ENCODE data around the gene PFN1. TPM values are rescaled to one million over a fixed set of nuclear protein-coding genes. Genes with fewer than 3 reads are reported as not detected.
A peak's percentile ranks its signal among the peaks of the same experiment; 100 is the strongest.

PFN1 gene
- total and polyA plus RNA-seq, 8 donors = 218 to 789 (median 594) TPM

DNA sequence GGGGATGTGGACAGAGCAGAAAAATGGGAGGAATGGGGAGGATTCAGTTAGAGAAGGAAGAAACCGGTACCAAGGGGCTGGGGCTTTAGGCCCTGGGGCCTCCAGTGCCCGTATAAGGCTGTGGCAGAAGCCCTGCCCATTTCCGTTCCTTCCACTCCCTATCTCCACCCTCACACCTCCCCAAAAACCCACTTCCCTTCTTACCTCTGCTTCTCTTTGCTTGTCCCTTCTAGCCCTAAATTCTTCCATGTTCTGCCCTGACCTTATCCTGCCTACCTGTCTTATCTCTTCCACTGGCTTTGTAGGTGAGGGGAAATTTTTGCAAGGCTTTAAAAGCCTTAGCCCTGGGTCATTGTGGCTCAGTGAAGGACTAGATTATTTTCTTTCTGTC is 4.2 kb downstream of the PFN1 start:
- peak overlapping the region in 2 of 4 donors; percentile 100 for H3K4me3 ChIP-seq
- H3K27me3 ChIP-seq = no peaks in the 10 kb centered on the region
- peak overlapping the region; percentile 72 to 100 (median 97) for H3K27ac ChIP-seq
- 22 to 29% (median 27%) methylated on average over 3 of the region's 3 CpGs for WGBS, 5 donors
- peaks cover 49 to 70% (median 69%) of the 10 kb centered on the region in 4 donors for H3K4me1 ChIP-seq
- no peaks in the 10 kb centered on the region for H3K9me3 ChIP-seq
- intact Hi-C loops (cut with DNase I; ENCODE audit: low total_unique reads) = no loop called here
- DNase-seq = no peak
- H3K36me3 ChIP-seq = peaks cover 41 to 51% (median 50%) of the 10 kb centered on the region in 4 donors
- TF ChIP-seq POLR2A (IDR thresholded peaks at IDR 0.05) (no peak), EP300 (IDR thresholded peaks at IDR 0.05) (no peak), POLR2AphosphoS5 (IDR thresholded peaks at IDR 0.05) (no peak)
- TF ChIP-seq, protein P1, sequence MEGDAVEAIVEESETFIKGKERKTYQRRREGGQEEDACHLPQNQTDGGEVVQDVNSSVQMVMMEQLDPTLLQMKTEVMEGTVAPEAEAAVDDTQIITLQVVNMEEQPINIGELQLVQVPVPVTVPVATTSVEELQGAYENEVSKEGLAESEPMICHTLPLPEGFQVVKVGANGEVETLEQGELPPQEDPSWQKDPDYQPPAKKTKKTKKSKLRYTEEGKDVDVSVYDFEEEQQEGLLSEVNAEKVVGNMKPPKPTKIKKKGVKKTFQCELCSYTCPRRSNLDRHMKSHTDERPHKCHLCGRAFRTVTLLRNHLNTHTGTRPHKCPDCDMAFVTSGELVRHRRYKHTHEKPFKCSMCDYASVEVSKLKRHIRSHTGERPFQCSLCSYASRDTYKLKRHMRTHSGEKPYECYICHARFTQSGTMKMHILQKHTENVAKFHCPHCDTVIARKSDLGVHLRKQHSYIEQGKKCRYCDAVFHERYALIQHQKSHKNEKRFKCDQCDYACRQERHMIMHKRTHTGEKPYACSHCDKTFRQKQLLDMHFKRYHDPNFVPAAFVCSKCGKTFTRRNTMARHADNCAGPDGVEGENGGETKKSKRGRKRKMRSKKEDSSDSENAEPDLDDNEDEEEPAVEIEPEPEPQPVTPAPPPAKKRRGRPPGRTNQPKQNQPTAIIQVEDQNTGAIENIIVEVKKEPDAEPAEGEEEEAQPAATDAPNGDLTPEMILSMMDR (IDR thresholded peaks at IDR 0.05) = no peak

DNA sequence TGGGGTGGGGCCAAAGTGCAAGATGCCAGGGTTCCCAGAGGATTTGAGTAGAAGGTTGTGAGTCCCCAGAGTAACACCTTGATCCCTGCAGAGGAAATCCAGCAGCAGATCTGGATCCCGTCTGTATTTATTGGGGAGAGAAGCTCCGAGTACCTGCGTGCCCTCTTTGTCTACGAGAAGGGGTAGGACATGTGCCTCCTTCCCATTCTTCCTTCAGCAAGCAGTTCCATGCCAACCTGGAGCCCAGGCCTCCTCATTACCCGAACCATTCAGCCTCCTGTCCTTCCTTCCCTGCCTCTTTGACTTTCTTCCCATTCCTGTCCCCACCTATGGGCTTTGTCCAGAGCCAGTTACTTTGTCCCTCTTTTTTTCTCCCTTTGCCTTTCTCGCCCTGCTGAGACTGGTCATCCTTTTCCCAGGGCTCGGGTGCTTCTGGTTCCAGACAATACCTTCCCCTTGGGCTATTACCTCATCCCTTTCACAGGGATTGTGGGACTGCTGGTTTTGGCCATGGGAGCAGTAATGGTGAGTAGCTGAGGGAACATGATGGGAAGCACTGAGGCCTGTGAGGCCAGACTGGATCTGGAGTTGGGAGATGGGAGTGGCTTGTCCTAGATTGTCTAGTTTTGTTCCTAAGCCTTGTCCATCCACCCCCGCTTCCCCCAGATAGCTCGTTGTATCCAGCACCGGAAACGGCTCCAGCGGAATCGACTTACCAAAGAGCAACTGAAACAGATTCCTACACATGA is 5.4 kb downstream of the PFN1 start:
- H3K4me1 ChIP-seq = peaks cover 61 to 82% (median 81%) of the 10 kb centered on the region in 4 donors
- no peak for DNase-seq
- intact Hi-C loops (cut with DNase I; ENCODE audit: low total_unique reads) = no loop called here

DNA sequence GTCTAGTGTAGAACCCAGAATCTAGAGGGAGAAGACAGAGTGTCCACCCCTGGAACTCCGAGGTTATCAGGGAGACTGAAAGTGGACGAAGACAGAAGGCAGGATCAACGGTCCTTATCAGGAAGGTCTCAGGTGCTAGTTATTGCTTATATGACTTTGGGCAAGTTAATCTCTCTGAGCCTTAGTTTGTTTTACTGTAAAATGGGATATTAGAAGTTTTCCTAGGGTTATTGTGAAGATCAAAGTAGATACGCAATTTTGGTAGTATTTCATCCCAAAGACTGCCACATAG is 7.1 kb downstream of the PFN1 start:
- 20 to 37% (median 31%) methylated on average over 4 of the region's 4 CpGs for WGBS, 5 donors
- Histone ChIP-seq H3K36me3 (peaks cover 58 to 66% (median 65%) of the 10 kb centered on the region in 4 donors), H3K27me3 (no peaks in the 10 kb centered on the region), H3K9me3 (no peaks in the 10 kb centered on the region), H3K27ac (peak overlapping the region in 4 of 5 donors; percentile 91 to 100 (median 96)), H3K4me1 (peaks cover 55 to 76% (median 75%) of the 10 kb centered on the region in 4 donors), H3K4me3 (peak overlapping the region; percentile 70 to 91 (median 84))
- intact Hi-C loops (cut with DNase I; ENCODE audit: low total_unique reads) = no loop called here
- no peak for TF ChIP-seq POLR2AphosphoS5 (IDR thresholded peaks at IDR 0.05)
- DNase-seq = no peak

More for the DNA sequence above, 5.4 kb downstream of the PFN1 start:
- no peak for TF ChIP-seq POLR2A (IDR thresholded peaks at IDR 0.05)
- TF ChIP-seq, protein P1 (IDR thresholded peaks at IDR 0.05) = no peak
- Histone ChIP-seq H3K36me3 (peaks cover 46 to 56% (median 55%) of the 10 kb centered on the region in 4 donors), H3K27me3 (no peaks in the 10 kb centered on the region), H3K27ac (peak overlapping the region in 3 of 5 donors; percentile 5 to 100 (median 53)), H3K4me3 (peak overlapping the region in 2 of 4 donors; percentile 91 to 100), H3K9me3 (no peaks in the 10 kb centered on the region)
- WGBS, 5 donors = 73 to 82% (median 75%) methylated on average over 13 of the region's 13 CpGs

DNA sequence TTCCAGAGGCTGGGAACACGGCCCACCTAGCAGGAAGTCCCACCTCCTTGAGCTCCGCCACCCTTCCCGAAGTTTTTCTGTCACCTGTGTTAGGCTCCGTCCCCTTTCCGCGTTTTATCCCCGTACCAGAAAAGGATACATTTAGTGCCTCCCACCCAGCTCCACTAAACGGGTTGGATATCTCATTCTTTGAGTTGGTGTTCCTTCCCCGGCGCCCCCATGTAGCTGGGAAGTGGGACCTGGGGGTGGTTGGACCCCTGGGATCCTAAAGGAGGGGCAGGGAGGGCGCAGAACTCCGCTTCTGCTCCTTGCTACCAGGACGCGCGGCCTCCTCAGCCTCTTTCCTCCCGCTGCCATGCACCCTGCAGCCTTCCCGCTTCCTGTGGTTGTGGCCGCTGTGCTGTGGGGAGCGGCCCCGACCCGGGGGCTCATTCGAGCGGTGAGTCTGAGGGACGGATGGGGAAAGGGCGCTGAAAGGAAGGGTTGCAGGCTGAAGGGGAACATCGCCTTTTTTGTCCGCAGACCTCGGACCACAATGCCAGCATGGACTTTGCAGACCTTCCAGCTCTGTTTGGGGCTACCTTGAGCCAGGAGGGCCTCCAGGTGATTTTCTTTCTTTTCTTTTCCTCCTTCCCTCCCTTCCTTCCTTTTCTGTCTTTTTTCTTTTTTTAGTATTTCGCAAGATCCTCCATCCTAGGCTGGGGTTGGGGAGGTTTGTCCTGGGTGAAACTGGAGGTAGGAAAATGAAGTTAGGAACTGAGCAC is 7.6 kb downstream of the PFN1 start:
- Histone ChIP-seq H3K36me3 (peaks cover 56 to 65% (median 64%) of the 10 kb centered on the region in 4 donors), H3K4me3 (peak overlapping the region; percentile 70 to 91 (median 84)), H3K4me1 (peaks cover 50 to 71% (median 70%) of the 10 kb centered on the region in 4 donors), H3K27me3 (no peaks in the 10 kb centered on the region), H3K27ac (peak overlapping the region; percentile 91 to 100 (median 95)), H3K9me3 (no peaks in the 10 kb centered on the region)
- DNase-seq = peak in 1 of 2 donors; percentile 83
- TF ChIP-seq, protein P1 (IDR thresholded peaks at IDR 0.05) = no peak
- TF ChIP-seq POLR2AphosphoS5 (IDR thresholded peaks at IDR 0.05) = no peak
- no peak for TF ChIP-seq POLR2A (IDR thresholded peaks at IDR 0.05)
- no peak for TF ChIP-seq EP300 (IDR thresholded peaks at IDR 0.05)
- 0 to 1% (median 1%) methylated on average over 29 of the region's 29 CpGs for WGBS, 5 donors
- intact Hi-C loops (cut with DNase I; ENCODE audit: low total_unique reads) = no loop called here
